Ishikawa (cell line): ENCODE data around the gene BLCAP.

ENCODE experiments used
- CREB1 ChIP-seq: IDR thresholded peaks from 2 replicates; pipeline ENCODE4 v1.6.1; 2012; ENCODE audit warnings: low read depth
- EP300 ChIP-seq: IDR thresholded peaks from 2 replicates; pipeline ENCODE4 v1.6.1; 2012; ENCODE audit warnings: borderline replicate concordance
- RAD21 ChIP-seq: IDR thresholded peaks from 2 replicates; pipeline ENCODE4 v1.6.1; 2012; ENCODE audit warnings: low read depth
- REST ChIP-seq: IDR thresholded peaks from 2 replicates; pipeline ENCODE4 v1.6.1; 2012; ENCODE audit warnings: low read depth, mild to moderate bottlenecking
- TAF1 ChIP-seq: IDR thresholded peaks from 2 replicates; pipeline ENCODE4 v1.6.1; 2012; ENCODE audit warnings: low read depth, mild to moderate bottlenecking
- TCF12 ChIP-seq: IDR thresholded peaks from 2 replicates; pipeline ENCODE4 v1.6.1; 2012; ENCODE audit warnings: low read depth
- ZBTB7A ChIP-seq: IDR thresholded peaks from 2 replicates; pipeline ENCODE4 v1.6.1; 2012; ENCODE audit warnings: low read depth

GRCh38 chr20:37558779-37559178 lies 31.1 kb upstream of the BLCAP start:
- TF ChIP-seq REST: no peak
- TF ChIP-seq CREB1: no peak
- no peak for TF ChIP-seq RAD21
- no peak for TF ChIP-seq EP300
- TF ChIP-seq ZBTB7A: no peak
- no peak for TF ChIP-seq TCF12
- TF ChIP-seq TAF1: no peak
